ENCODE data around the gene EPS8. TPM values are rescaled to one million over a fixed set of nuclear protein-coding genes. Genes with fewer than 3 reads are reported as not detected.

Gene EPS8
- total and polyA plus RNA-seq, 2 experiments from 2014 or later: 43.1 to 83.2 TPM

DNA sequence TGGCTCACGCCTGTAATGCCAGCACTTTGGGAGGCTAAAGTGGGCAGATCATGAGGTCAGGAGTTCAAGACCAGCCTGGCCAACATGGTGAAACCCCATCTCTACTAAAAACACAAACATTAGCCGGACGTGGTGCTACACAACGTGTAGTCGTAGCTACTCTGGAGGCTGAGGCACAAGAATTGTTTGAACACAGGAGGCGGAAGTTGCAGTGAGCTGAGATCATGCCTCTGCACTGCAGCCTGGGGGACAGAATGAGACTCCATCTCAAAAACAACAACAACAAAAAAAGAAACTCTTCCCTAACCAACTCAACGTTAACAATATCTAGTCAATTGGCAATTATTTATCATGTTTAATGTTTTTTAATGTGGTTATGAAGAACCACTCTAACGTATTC is 89.3 kb downstream of the EPS8 start:
- 96% methylated on average over 8 of the region's 8 CpGs for WGBS (ENCODE audit: low lambda C conversion rate, missing lambda C conversion rate)

DNA sequence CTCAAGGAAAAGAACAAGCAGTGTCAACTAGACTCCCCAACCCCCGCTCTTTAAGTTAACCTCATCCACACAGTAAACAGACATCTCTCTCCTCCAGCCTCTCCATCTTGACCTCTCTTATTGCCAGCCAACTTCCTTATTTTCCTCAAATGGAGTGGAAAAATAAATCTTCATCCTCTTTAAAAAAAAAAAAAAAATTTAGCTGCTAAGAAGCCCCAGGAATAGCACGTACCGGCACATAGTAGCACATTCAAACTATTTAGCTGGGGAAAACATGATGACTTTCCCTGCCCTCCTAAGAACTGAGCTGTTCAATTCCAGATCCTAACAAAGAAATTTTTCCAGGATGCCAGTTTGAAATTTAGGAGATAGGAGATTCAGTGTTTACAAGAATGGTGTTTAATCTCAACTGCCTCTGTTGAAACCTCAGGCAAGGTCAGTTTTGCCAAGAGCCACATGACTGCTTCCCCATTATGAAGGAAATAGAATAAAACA is 90.8 kb downstream of the EPS8 start:
- 89% methylated on average over 3 of the region's 3 CpGs for WGBS (ENCODE audit: low lambda C conversion rate, missing lambda C conversion rate)

More for the DNA sequence above, 89.3 kb downstream of the EPS8 start:
- Histone ChIP-seq H3K79me2 (peaks cover 69% of the 10 kb centered on the region), H3K36me3 (replicated peaks; ENCODE audit: insufficient read depth, low read depth) (no peaks in the 10 kb centered on the region), H2AFZ (no peak overlapping the region), H3K4me1 (ENCODE audit: insufficient read depth) (peaks cover 3% of the 10 kb centered on the region), H3K4me3 (no peak overlapping the region), H3K9me2 (replicated peaks; ENCODE audit: insufficient read depth) (no peaks in the 10 kb centered on the region), H4K20me1 (ENCODE audit: insufficient read depth, poor library complexity, severe bottlenecking) (no peaks in the 10 kb centered on the region), H3K9me3 (ENCODE audit: low read depth) (no peaks in the 10 kb centered on the region), H3K4me2 (no peak overlapping the region), H3K27ac (peak overlapping the region; percentile 25), H3K27me3 (no peaks in the 10 kb centered on the region)
- DNase-seq (ENCODE audit: low spot score): no peak
- no peak for TF ChIP-seq EZH2 (IDR thresholded peaks at IDR 0.05; ENCODE audit: borderline replicate concordance)
- no peak for TF ChIP-seq EZH2phosphoT487 (IDR thresholded peaks at IDR 0.05; ENCODE audit: low read depth, severe bottlenecking, unreplicated experiment)
- TF ChIP-seq, protein P1, sequence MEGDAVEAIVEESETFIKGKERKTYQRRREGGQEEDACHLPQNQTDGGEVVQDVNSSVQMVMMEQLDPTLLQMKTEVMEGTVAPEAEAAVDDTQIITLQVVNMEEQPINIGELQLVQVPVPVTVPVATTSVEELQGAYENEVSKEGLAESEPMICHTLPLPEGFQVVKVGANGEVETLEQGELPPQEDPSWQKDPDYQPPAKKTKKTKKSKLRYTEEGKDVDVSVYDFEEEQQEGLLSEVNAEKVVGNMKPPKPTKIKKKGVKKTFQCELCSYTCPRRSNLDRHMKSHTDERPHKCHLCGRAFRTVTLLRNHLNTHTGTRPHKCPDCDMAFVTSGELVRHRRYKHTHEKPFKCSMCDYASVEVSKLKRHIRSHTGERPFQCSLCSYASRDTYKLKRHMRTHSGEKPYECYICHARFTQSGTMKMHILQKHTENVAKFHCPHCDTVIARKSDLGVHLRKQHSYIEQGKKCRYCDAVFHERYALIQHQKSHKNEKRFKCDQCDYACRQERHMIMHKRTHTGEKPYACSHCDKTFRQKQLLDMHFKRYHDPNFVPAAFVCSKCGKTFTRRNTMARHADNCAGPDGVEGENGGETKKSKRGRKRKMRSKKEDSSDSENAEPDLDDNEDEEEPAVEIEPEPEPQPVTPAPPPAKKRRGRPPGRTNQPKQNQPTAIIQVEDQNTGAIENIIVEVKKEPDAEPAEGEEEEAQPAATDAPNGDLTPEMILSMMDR (IDR thresholded peaks at IDR 0.05; ENCODE audit: poor library complexity): no peak

GRCh38 chr12:15697201-15697600 is 92.0 kb downstream of the EPS8 start:
- TF ChIP-seq, protein P1 (IDR thresholded peaks at IDR 0.05; ENCODE audit: poor library complexity): no peak
- TF ChIP-seq EZH2 (IDR thresholded peaks at IDR 0.05; ENCODE audit: borderline replicate concordance) (no peak), EZH2phosphoT487 (IDR thresholded peaks at IDR 0.05; ENCODE audit: low read depth, severe bottlenecking, unreplicated experiment) (no peak)
- H3K36me3 ChIP-seq (replicated peaks; ENCODE audit: insufficient read depth, low read depth): no peaks in the 10 kb centered on the region
- no peak overlapping the region for H3K27ac ChIP-seq
- WGBS (ENCODE audit: low lambda C conversion rate, missing lambda C conversion rate): 85% methylated on average over 2 of the region's 2 CpGs
- H3K27me3 ChIP-seq: no peaks in the 10 kb centered on the region
- H3K79me2 ChIP-seq: peaks cover 73% of the 10 kb centered on the region
- no peak overlapping the region for H2AFZ ChIP-seq
- DNase-seq (ENCODE audit: low spot score): no peak
- peaks cover 3% of the 10 kb centered on the region for H3K4me1 ChIP-seq (ENCODE audit: insufficient read depth)
- H3K9me3 ChIP-seq (ENCODE audit: low read depth): no peaks in the 10 kb centered on the region
- no peak overlapping the region for H3K4me3 ChIP-seq
- no peak overlapping the region for H3K4me2 ChIP-seq
- H4K20me1 ChIP-seq (ENCODE audit: insufficient read depth, poor library complexity, severe bottlenecking): no peaks in the 10 kb centered on the region
- no peaks in the 10 kb centered on the region for H3K9me2 ChIP-seq (replicated peaks; ENCODE audit: insufficient read depth)

More for the DNA sequence above, 90.8 kb downstream of the EPS8 start:
- no peak for TF ChIP-seq EZH2 (IDR thresholded peaks at IDR 0.05; ENCODE audit: borderline replicate concordance)
- no peak for TF ChIP-seq EZH2phosphoT487 (IDR thresholded peaks at IDR 0.05; ENCODE audit: low read depth, severe bottlenecking, unreplicated experiment)
- TF ChIP-seq, protein P1 (IDR thresholded peaks at IDR 0.05; ENCODE audit: poor library complexity): no peak
- H4K20me1 ChIP-seq (ENCODE audit: insufficient read depth, poor library complexity, severe bottlenecking): no peaks in the 10 kb centered on the region
- no peaks in the 10 kb centered on the region for H3K27me3 ChIP-seq
- no peaks in the 10 kb centered on the region for H3K9me3 ChIP-seq (ENCODE audit: low read depth)
- H3K9me2 ChIP-seq (replicated peaks; ENCODE audit: insufficient read depth): no peaks in the 10 kb centered on the region
- H3K4me3 ChIP-seq: no peak overlapping the region
- no peak overlapping the region for H3K4me2 ChIP-seq
- H2AFZ ChIP-seq: no peak overlapping the region
- H3K27ac ChIP-seq: peak overlapping the region; percentile 11
- H3K4me1 ChIP-seq (ENCODE audit: insufficient read depth): peaks cover 3% of the 10 kb centered on the region
- DNase-seq (ENCODE audit: low spot score): no peak
- peaks cover 70% of the 10 kb centered on the region for H3K79me2 ChIP-seq
- H3K36me3 ChIP-seq (replicated peaks; ENCODE audit: insufficient read depth, low read depth): no peaks in the 10 kb centered on the region
